OCI-LY7 (cell line): ENCODE data around the gene ASPDH.

Experiments
- EZH2phosphoT487 ChIP-seq: fragments of 200-600 bp; sonication (generic); IDR thresholded peaks from 2 replicates; pipeline ENCODE4 v1.6.1; 2018; ENCODE audit warnings: low read depth, borderline replicate concordance, mild to moderate bottlenecking, mixed run types, antibody characterized with exemption, low read length, moderate library complexity, mixed read lengths
- TF ChIP-seq, protein P1 (sequence below): fragments of 200-600 bp; sonication (generic); conservative IDR thresholded peaks from 2 replicates; pipeline ENCODE4 v1.5.1; 2014; ENCODE audit warnings: mild to moderate bottlenecking, antibody characterized with exemption, low read length, moderate library complexity, mixed read lengths

- TF ChIP-seq, protein P1, sequence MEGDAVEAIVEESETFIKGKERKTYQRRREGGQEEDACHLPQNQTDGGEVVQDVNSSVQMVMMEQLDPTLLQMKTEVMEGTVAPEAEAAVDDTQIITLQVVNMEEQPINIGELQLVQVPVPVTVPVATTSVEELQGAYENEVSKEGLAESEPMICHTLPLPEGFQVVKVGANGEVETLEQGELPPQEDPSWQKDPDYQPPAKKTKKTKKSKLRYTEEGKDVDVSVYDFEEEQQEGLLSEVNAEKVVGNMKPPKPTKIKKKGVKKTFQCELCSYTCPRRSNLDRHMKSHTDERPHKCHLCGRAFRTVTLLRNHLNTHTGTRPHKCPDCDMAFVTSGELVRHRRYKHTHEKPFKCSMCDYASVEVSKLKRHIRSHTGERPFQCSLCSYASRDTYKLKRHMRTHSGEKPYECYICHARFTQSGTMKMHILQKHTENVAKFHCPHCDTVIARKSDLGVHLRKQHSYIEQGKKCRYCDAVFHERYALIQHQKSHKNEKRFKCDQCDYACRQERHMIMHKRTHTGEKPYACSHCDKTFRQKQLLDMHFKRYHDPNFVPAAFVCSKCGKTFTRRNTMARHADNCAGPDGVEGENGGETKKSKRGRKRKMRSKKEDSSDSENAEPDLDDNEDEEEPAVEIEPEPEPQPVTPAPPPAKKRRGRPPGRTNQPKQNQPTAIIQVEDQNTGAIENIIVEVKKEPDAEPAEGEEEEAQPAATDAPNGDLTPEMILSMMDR: no peak
- no peak for TF ChIP-seq EZH2phosphoT487
Observed at GRCh38 chr19:50477751-50478515, 35.8 kb downstream of the ASPDH start.
